ENCODE results near the gene GPBP1.

DNA sequence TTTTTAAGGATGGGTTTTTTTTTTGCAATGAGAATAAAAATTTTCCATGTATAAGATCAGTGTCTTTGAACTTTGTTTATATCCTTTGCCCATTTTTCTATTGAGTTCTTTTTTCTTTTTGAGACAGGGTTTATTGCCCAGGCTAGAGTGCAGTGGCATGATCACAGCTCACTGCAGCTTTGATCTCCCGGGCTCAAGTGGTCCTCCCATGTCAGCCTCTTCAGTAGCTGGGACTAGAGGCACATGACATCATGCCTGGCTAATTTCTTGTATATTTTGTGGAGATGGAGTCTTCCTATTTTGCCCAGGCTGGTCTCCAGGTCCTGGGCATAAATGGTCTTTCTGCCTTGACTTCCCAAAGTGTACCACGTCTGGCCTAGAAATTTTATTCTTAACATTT lies 21.2 kb downstream of the GPBP1 start:
- no peak for TF ChIP-seq CTCF (IDR thresholded peaks at IDR 0.05)
- no peak for TF ChIP-seq POLR2A (IDR thresholded peaks at IDR 0.05)

Measured in adrenal gland (tissue), 5 donors.